Stimulated activated memory B cell treated with anti-CD40 and anti-IgM and Interleukin-4, amounts not matched to agents 10 μg/mL and 1 μg/mL and 100 μg/mL, for 72 hours (primary cell): Measurements from ENCODE around the gene PARD3B.
A peak's percentile ranks its signal among the peaks of the same experiment; 100 is the strongest.

Source experiments
- ATAC-seq: fragments of 150-1000 bp; cut with Tn5 transposase; 2 replicates; pipeline ENCODE4 v1.10.0; 2021
- H3K27ac Mint-ChIP-seq: one replicate; pipeline ENCODE4 v1.8.0; 2022; ENCODE audit warnings: mild to moderate bottlenecking, mixed read lengths
- H3K27me3 Mint-ChIP-seq: one replicate; pipeline ENCODE4 v1.8.0; 2022; ENCODE audit warnings: mixed read lengths
- H3K36me3 Mint-ChIP-seq: one replicate; pipeline ENCODE4 v1.8.0; 2022; ENCODE audit warnings: mixed read lengths
- H3K4me1 Mint-ChIP-seq: one replicate; pipeline ENCODE4 v1.8.0; 2022; ENCODE audit warnings: mixed read lengths
- H3K4me3 Mint-ChIP-seq: one replicate; pipeline ENCODE4 v1.8.0; 2022; ENCODE audit warnings: mild to moderate bottlenecking, moderate library complexity, mixed read lengths
- H3K9me3 Mint-ChIP-seq: one replicate; pipeline ENCODE4 v1.8.0; 2022; ENCODE audit warnings: mixed read lengths

Gene PARD3B

DNA sequence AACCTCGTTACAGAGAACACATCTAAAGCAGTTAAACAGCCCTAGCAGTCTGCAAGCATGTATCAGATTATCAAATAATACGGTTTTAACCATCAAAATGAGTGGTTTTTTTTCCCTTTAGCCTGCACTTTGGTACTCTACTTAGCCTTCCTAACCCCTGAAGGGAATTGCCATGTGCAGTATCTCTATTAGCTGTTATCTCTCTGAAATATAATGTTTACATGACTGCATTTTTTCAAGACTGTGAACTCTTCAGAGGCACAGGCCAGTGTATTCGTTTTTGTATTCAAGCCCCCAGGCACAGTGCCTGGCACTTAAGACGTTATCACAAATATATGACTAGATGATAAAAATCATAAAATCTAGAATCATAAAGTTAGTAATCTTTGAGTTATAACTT, 509.5 kb downstream of the PARD3B start:
- Mint-ChIP-seq H3K27ac (no peak overlapping the region), H3K4me1 (no peaks in the 10 kb centered on the region), H3K36me3 (no peaks in the 10 kb centered on the region), H3K9me3 (peaks cover 3% of the 10 kb centered on the region), H3K27me3 (no peaks in the 10 kb centered on the region), H3K4me3 (no peak overlapping the region)
- ATAC-seq: no peak

DNA sequence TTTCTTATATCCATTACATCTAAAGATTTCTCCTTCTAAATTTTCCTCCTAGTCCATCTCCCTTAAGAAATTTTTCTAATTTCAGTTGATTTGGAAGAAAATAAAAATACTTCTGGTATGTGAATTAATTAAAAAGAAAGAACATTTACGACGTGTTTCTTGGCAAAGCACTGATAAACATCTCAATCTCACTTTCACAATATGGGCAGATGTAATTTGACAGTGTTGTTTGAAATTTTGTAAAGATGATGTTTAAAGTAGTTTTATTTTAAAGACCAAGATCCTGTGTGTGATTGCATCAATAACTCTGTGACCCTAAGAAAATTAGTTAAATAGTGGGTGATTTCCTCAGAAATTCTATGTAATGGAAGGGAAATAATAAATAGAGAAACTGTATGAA, 510.0 kb downstream of the PARD3B start:
- H3K4me3 Mint-ChIP-seq: no peak overlapping the region
- no peaks in the 10 kb centered on the region for H3K4me1 Mint-ChIP-seq
- no peaks in the 10 kb centered on the region for H3K36me3 Mint-ChIP-seq
- H3K27ac Mint-ChIP-seq: no peak overlapping the region
- ATAC-seq: no peak
- no peaks in the 10 kb centered on the region for H3K27me3 Mint-ChIP-seq
- H3K9me3 Mint-ChIP-seq: peaks cover 3% of the 10 kb centered on the region

DNA sequence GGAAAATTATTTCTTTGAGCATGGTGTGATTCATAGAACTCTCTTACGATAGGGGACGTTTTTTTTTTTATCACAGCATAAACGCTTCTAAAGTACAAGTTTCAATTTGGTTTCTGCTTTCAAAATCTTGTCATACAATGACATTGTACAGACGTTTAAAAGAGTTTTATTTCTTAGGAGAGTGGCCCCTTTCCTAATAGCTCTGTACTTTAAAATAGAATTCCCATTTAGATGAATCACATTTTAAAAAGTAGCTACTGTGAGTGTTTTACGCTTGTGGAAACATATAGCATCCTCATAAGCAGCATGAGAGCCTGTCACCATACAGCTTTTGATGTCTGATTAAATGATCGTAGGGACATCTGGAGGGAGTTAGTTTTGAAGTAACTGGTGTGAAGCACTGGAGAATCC, 510.9 kb downstream of the PARD3B start:
- no peak overlapping the region for H3K4me3 Mint-ChIP-seq
- no peak overlapping the region for H3K27ac Mint-ChIP-seq

DNA sequence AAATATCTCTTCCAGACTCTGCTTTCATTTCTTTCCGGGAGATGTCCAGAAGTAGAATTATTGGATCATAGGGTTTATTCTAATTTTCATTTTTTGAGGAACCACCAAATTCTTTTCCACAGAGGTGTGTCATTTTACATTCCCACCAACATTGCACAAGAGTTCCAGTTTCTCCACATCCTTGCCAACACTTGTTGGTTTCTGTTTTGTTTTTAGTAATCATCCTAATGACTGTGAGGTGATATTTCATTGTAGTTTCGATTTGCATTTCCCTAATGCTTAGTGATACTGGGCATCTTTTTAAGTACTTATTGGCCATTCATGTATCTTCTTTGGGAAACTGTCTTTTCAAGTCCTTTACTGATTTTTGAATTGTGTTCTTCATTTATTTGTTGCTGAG, 513.1 kb downstream of the PARD3B start:
- H3K27me3 Mint-ChIP-seq: no peaks in the 10 kb centered on the region
- peaks cover 3% of the 10 kb centered on the region for H3K9me3 Mint-ChIP-seq
- no peaks in the 10 kb centered on the region for H3K36me3 Mint-ChIP-seq
- no peak overlapping the region for H3K4me3 Mint-ChIP-seq
- no peak overlapping the region for H3K27ac Mint-ChIP-seq
- no peaks in the 10 kb centered on the region for H3K4me1 Mint-ChIP-seq
- ATAC-seq: no peak

More for the DNA sequence above, 510.9 kb downstream of the PARD3B start:
- peaks cover 3% of the 10 kb centered on the region for H3K9me3 Mint-ChIP-seq
- ATAC-seq: no peak
- no peaks in the 10 kb centered on the region for H3K36me3 Mint-ChIP-seq
- H3K27me3 Mint-ChIP-seq: no peaks in the 10 kb centered on the region
- no peaks in the 10 kb centered on the region for H3K4me1 Mint-ChIP-seq

DNA sequence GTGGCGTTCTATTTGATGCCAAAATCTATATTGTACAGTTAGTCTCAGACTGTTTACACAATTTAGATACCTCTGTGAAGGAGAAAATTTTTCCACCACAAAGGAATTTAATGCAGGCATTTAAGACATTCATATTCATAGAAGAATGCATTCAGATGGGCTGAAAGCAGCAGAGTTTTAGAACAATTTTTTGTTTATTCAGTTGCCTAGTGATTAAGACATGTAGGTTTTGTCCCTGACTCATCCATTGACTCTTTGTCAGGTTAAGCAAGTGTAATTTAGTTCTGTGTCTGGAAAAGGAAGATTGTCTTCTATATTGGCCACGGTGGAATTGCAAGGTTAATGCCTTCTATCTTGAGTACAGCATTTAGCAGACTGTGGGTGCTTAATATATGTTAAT, 515.0 kb downstream of the PARD3B start:
- no peaks in the 10 kb centered on the region for H3K4me1 Mint-ChIP-seq
- ATAC-seq: no peak
- H3K9me3 Mint-ChIP-seq: peaks cover 3% of the 10 kb centered on the region
- H3K27ac Mint-ChIP-seq: no peak overlapping the region
- no peaks in the 10 kb centered on the region for H3K27me3 Mint-ChIP-seq
- H3K36me3 Mint-ChIP-seq: no peaks in the 10 kb centered on the region
- H3K4me3 Mint-ChIP-seq: no peak overlapping the region

DNA sequence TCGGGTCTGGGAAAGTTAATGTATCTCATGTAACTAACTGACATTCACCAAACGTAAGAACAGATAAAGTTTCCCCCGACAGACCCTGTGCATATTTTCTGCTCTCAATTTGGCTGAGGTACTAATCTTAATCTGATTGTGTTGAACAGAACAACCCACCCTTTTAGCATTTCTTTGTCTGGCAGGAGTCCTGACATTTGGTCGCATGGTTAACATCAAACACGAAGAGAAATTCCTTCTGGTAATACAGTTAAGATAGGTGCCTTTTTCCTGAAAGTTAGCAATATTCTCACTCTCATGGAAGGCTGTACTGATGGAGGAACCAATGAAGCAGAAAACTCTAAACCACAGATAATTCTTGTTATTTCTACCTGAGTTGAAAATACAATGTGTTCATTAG, 520.8 kb downstream of the PARD3B start:
- H3K4me3 Mint-ChIP-seq: no peak overlapping the region
- H3K36me3 Mint-ChIP-seq: no peaks in the 10 kb centered on the region
- no peaks in the 10 kb centered on the region for H3K27me3 Mint-ChIP-seq
- no peaks in the 10 kb centered on the region for H3K9me3 Mint-ChIP-seq
- no peak overlapping the region for H3K27ac Mint-ChIP-seq
- no peak for ATAC-seq
- no peaks in the 10 kb centered on the region for H3K4me1 Mint-ChIP-seq

DNA sequence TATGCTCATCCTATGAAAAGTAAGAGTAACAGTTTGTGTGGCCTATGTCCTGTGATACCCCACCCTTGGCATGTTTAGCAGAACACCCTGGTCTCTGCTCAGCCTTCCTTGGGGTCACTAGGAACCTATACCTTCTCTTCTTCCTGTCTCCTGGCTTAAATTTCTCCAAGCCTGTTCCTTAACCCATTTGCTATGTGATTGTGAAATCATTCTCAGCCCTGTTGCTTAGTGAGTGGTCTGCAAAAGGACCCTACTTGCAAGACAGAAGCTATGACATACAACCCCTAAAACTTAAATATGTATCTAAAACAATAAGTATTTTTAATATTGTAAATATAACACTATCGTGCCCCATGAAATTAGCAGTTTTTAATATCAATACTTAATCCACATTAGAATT, 524.7 kb downstream of the PARD3B start:
- Mint-ChIP-seq H3K27me3 (no peaks in the 10 kb centered on the region), H3K4me3 (no peak overlapping the region), H3K36me3 (no peaks in the 10 kb centered on the region), H3K27ac (no peak overlapping the region), H3K4me1 (no peaks in the 10 kb centered on the region), H3K9me3 (no peaks in the 10 kb centered on the region)
- no peak for ATAC-seq

DNA sequence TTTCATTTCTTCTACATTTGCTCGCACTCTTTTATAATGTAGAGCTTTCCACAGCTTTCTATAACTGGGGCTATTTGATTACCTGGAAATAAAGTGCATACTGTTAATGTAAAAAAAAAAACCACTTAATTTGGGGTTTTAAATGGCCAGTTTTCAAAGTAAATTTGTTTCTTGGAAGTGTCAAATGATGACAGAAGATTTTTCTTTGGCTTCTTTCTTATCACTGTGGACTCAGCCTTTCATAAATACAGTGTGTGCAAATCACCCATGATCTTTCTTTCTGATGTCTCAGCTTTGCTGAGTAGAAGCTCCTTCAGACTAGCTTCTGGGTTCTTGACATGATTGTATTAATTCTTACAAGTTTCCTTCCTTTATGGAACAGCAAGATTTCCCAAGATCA, 525.6 kb downstream of the PARD3B start:
- H3K9me3 Mint-ChIP-seq: no peaks in the 10 kb centered on the region
- no peaks in the 10 kb centered on the region for H3K36me3 Mint-ChIP-seq
- ATAC-seq: no peak
- H3K4me3 Mint-ChIP-seq: no peak overlapping the region
- no peaks in the 10 kb centered on the region for H3K4me1 Mint-ChIP-seq
- no peak overlapping the region for H3K27ac Mint-ChIP-seq
- no peaks in the 10 kb centered on the region for H3K27me3 Mint-ChIP-seq

DNA sequence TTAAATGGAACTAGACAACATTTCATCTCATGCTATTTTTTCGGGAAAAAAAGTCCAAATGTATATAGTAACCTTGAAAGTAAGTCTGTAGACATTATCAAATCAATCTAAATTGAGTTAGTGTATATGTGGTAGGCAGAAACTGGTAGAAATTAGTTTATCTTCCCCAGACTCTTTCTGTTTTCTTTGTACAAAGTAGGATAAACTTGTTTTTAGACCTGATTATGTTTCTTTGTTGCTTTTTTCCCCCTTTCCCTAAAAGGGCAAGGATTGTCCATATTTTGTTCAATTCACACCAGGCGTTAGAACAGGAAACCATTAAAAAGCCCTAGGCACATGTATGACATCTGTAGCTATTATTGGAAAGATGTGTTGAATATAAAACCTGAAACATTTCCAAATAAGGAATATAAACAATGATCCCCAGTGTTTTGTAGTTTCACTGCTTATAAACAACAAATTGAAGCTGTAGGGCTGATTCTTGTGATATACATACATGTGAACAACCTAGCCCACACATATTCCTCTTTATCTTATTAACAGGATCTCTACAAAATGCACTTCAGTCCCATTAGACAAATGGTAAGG, 528.3 kb downstream of the PARD3B start:
- no peak overlapping the region for H3K4me3 Mint-ChIP-seq
- no peak for ATAC-seq
- H3K4me1 Mint-ChIP-seq: no peaks in the 10 kb centered on the region
- H3K36me3 Mint-ChIP-seq: no peaks in the 10 kb centered on the region
- H3K27ac Mint-ChIP-seq: no peak overlapping the region
- H3K27me3 Mint-ChIP-seq: no peaks in the 10 kb centered on the region
- H3K9me3 Mint-ChIP-seq: no peaks in the 10 kb centered on the region

DNA sequence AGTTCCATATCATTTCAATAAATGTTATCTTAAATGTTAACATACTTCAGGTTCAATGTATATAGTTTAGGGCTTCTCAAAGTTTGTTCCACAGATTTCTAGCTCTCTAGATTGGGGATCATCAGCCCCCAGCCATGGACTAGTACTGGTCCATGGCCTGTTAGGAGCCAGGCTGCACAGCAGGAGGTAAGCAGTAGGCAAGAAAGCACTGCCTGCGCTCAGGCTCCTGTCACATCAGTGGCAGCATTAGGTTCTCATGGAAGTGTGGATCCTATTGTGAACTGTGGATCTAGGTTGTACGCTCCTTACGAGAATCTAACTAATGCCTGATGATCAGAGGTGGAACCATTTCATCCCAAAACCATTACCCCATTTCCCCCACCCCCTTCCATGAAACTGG, 531.1 kb downstream of the PARD3B start:
- Mint-ChIP-seq H3K4me1 (no peaks in the 10 kb centered on the region), H3K36me3 (no peaks in the 10 kb centered on the region), H3K4me3 (no peak overlapping the region), H3K27me3 (no peaks in the 10 kb centered on the region), H3K9me3 (no peaks in the 10 kb centered on the region), H3K27ac (no peak overlapping the region)
- peak; percentile 43 for ATAC-seq

DNA sequence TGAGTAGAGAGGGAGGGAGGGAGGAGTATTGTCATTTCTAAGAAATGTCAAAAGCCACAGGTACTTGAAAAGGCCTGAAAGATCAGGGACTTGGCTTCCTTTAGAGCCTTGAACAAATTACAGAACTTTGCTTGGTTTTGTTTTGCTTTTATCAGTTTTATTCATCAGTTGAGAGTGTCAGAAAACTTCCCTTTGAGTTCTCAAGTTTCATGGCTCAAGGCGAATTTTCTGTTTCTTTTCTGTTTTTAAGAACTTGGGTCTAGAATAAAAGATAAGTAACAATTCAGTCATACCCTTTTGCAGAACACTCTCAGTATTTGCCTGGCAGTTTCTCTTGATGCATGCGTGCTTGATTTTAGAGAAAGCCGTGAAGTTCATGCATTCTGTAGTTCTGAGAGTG, 531.9 kb downstream of the PARD3B start:
- H3K4me1 Mint-ChIP-seq: no peaks in the 10 kb centered on the region
- no peaks in the 10 kb centered on the region for H3K9me3 Mint-ChIP-seq
- H3K4me3 Mint-ChIP-seq: no peak overlapping the region

DNA sequence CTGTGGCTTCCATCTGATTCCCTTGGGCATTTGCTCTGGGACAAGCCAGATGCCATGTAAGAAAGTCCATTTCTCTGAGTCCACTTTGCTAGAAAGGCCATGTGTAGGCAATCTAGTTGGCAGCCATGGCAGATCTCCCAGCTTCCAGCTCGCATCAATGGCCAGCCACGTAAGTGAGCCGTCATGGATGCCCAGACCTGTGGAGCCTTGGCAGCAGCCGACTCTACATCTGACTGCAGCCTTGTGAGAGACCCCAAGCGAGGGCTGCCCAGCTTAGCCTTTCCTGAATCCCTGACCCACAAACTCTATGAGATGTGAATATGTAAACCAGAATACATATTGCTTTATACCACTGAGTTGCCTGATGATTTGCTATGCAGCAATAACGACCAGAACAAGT, 533.5 kb downstream of the PARD3B start:
- ATAC-seq: no peak
- Mint-ChIP-seq H3K27ac (no peak overlapping the region), H3K4me3 (no peak overlapping the region), H3K27me3 (no peaks in the 10 kb centered on the region), H3K36me3 (no peaks in the 10 kb centered on the region), H3K9me3 (no peaks in the 10 kb centered on the region), H3K4me1 (no peaks in the 10 kb centered on the region)

More for the DNA sequence above, 531.9 kb downstream of the PARD3B start:
- no peaks in the 10 kb centered on the region for H3K36me3 Mint-ChIP-seq
- no peak overlapping the region for H3K27ac Mint-ChIP-seq
- no peaks in the 10 kb centered on the region for H3K27me3 Mint-ChIP-seq
- ATAC-seq: no peak

DNA sequence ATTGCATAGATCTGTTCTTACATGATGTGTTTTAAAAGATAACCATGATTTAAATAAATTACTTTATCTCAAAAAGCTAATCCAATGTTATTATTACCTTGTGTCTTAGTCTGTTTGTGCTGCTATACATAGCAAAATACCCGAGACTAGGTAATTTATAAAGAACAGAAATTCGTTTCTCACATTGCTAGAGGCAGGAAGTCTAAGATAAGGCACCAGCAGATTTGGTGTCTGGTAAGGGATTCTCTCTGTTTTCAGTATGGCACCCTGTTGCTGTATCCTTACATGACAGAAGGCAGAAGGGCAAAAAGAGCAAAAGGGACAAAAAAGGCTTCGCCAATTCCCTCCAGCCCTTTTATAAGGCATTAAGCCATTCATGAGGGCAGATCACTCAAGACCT, 533.9 kb downstream of the PARD3B start:
- H3K4me3 Mint-ChIP-seq: no peak overlapping the region
- no peak overlapping the region for H3K27ac Mint-ChIP-seq
- H3K4me1 Mint-ChIP-seq: no peaks in the 10 kb centered on the region
- no peaks in the 10 kb centered on the region for H3K27me3 Mint-ChIP-seq
- no peaks in the 10 kb centered on the region for H3K36me3 Mint-ChIP-seq
- no peaks in the 10 kb centered on the region for H3K9me3 Mint-ChIP-seq
- ATAC-seq: no peak

DNA sequence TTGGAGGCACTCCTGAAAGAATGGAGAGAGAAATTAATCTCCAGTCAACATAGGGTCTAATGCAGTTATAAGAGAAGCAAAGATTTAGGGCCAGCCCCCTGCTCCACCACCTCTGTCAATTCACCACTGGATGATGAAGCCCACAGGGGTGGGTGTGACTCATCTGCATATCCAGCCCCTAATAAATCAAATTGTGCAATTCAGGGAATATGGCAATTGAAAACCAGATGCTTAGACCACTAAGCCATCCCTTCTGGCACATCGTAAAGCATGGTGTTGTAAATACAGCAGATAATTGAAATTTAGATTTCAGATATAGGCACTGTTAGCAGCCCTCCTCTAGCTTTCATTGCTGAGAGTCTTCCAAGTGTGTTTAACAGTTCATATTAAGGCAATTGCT, 541.4 kb downstream of the PARD3B start:
- Mint-ChIP-seq H3K36me3 (no peaks in the 10 kb centered on the region), H3K27me3 (no peaks in the 10 kb centered on the region), H3K4me1 (no peaks in the 10 kb centered on the region), H3K9me3 (no peaks in the 10 kb centered on the region), H3K27ac (no peak overlapping the region), H3K4me3 (no peak overlapping the region)
- no peak for ATAC-seq

DNA sequence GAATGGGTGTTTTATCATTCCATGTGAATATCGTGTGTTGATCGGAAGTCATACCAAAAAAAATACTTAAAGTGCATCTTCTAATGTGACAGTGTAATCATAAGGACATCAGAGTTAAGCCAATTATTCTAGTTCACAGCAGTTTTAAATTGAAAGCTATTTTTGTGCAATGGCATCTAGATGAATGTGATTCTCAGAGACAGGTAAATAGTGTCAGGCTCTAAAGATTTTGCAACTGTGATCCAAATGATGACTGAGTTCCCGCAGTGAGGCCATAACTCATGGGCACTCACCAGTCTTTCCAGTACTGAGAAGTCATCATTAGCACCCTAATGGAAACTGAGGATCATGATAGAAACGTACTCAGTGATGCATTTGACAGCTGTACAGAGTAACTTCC, 542.6 kb downstream of the PARD3B start:
- Mint-ChIP-seq H3K4me3 (no peak overlapping the region), H3K9me3 (no peaks in the 10 kb centered on the region), H3K4me1 (no peaks in the 10 kb centered on the region), H3K36me3 (no peaks in the 10 kb centered on the region), H3K27ac (no peak overlapping the region), H3K27me3 (no peaks in the 10 kb centered on the region)
- no peak for ATAC-seq

DNA sequence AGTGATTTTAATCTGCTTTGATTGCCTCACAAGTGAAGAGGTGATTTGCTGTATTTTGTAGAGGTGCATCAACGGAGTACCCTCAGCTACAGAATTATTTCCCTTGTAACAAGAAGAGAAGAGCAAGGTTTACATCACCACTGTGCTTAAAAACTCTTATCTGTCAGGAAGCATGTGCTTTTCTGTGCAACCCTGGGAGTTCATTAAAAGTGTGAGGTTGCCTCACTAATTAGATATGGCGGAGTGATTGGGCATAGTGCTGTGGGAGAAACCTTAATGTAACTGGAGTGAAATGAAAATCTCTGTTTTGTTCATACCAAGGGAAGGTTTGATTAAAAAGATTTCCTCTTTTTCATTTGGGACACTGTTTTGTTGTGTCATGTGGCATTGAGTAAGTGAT, 544.7 kb downstream of the PARD3B start:
- H3K27me3 Mint-ChIP-seq: no peaks in the 10 kb centered on the region
- H3K36me3 Mint-ChIP-seq: no peaks in the 10 kb centered on the region
- ATAC-seq: no peak
- H3K27ac Mint-ChIP-seq: no peak overlapping the region
- H3K4me1 Mint-ChIP-seq: no peaks in the 10 kb centered on the region
- no peaks in the 10 kb centered on the region for H3K9me3 Mint-ChIP-seq
- H3K4me3 Mint-ChIP-seq: no peak overlapping the region

DNA sequence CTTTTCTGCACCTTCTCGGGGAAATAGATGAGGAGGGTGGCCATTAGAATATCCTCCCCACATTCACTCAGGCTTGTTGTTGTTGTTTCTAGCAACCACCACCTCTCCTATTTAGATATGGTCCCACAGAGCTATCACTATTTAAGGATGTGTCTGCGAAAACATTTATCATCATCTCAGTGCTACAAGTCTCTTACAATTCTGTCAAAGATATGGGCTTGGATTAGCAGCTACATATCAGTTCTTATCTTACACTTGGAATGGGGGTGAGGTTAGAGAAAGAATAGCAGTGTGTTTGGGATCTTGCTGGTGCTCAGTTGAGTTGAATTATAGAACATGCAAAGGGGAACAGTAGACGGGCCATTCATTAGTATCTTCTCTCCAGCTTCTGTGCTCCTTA, 546.1 kb downstream of the PARD3B start:
- no peaks in the 10 kb centered on the region for H3K36me3 Mint-ChIP-seq
- ATAC-seq: no peak
- no peak overlapping the region for H3K27ac Mint-ChIP-seq
- no peaks in the 10 kb centered on the region for H3K4me1 Mint-ChIP-seq
- H3K27me3 Mint-ChIP-seq: no peaks in the 10 kb centered on the region
- no peaks in the 10 kb centered on the region for H3K9me3 Mint-ChIP-seq
- H3K4me3 Mint-ChIP-seq: no peak overlapping the region
